HCT116 (cell line): ENCODE data around the gene GSTM3. TPM values are rescaled to one million over a fixed set of nuclear protein-coding genes. Genes with fewer than 3 reads are reported as not detected.
"Not testable (repeated sequence)": the region's sequence is repeated elsewhere in the genome, so short reads cannot be mapped to it uniquely, and the experiment has no call there.

Experiments used
- ATAC-seq: fragments of 200-7000 bp; cut with Tn5 transposase; 2 replicates; pipeline ENCODE4 v1.9.1; 2020; ENCODE audit warnings: mild to moderate bottlenecking, moderate library complexity
- BruUV-seq: library from RNA; stranded (reverse); fragments of 400-500 nt; replicated peaks from 2 replicates; lab custom pipeline; 2021; lab: Mats Ljungman, UMichigan
- CTCF ChIA-PET: fragments of 300-600 bp; sonication (Branson Sonifier 250); formaldehyde crosslinking; loops from one replicate; lab custom pipeline; 2021; ENCODE audit warnings: antibody characterized with exemption; lab: Charles Lee
- POLR2A ChIA-PET: fragments of 300-600, 350-600 bp; sonication (Branson Sonifier 250); formaldehyde crosslinking; loops from one replicate; lab custom pipeline; 2021; ENCODE audit warnings: antibody characterized with exemption; lab: Charles Lee
- RAD21 ChIA-PET, 2 experiments: fragments of 300-600 bp; sonication (Branson Sonifier 250); formaldehyde crosslinking; loops; one replicate each; lab custom pipeline; 2023; ENCODE audit warnings: low total read pairs in 2 of 2; ENCODE audit not compliant: uncharacterized antibody in 2 of 2, unreplicated experiment in 2 of 2, low non-redundant PET in 1 of 2; lab: Charles Lee
- DNase-seq: peaks from one replicate; pipeline ENCODE4 v3.0.0-alpha.2; 2010; ENCODE audit warnings: low read depth, low spot score
- H2AFZ ChIP-seq: fragments of 200-600 bp; shearing (Covaris generic), sonication (generic); 2 replicates; pipeline ENCODE4 v1.6.1; 2017; ENCODE audit warnings: low read depth, mixed run types, mixed read lengths, antibody characterized with exemption, low read length; ENCODE audit not compliant: poor library complexity, severe bottlenecking
- H3K27ac ChIP-seq: 2 replicates; pipeline ENCODE4 v1.5.1; 2012; ENCODE audit warnings: low read depth, low read length
- H3K27me3 ChIP-seq: fragments of 200-600 bp; sonication (generic); 2 replicates; pipeline ENCODE4 v1.6.1; 2016; ENCODE audit warnings: mixed run types, low read length, mixed read lengths; ENCODE audit not compliant: insufficient read depth
- H3K36me3 ChIP-seq, 2 experiments: fragments of 200-500 bp in 1 of 2; fragments of 200-600 bp in 1 of 2; sonication (Bioruptor generic) in 1 of 2; sonication (generic) in 1 of 2; 2 replicates each; pipeline versions ENCODE4 v1.5.1 to v1.6.1; 2014 to 2016; ENCODE audit warnings: low read length in 2 of 2, inconsistent platforms in 1 of 2, mixed read lengths in 1 of 2, mixed run types in 1 of 2; ENCODE audit not compliant: insufficient read depth in 2 of 2, control insufficient read depth in 1 of 2
- H3K4me1 ChIP-seq, 2 experiments: fragments of 200-600 bp in 1 of 2; sonication (generic) in 1 of 2; 2 replicates each; pipeline versions ENCODE4 v1.5.1 to v1.6.1; 2012 to 2017; ENCODE audit warnings: low read length in 2 of 2, inconsistent platforms in 1 of 2, mild to moderate bottlenecking in 1 of 2, mixed read lengths in 1 of 2, mixed run types in 1 of 2, moderate library complexity in 1 of 2; ENCODE audit not compliant: insufficient read depth in 2 of 2, control insufficient read depth in 1 of 2
- H3K4me2 ChIP-seq: fragments of 200-600 bp; sonication (generic); 2 replicates; pipeline ENCODE4 v1.6.1; 2017; ENCODE audit warnings: mixed run types, low read length, mixed read lengths
- H3K4me3 ChIP-seq, 2 experiments: fragments of 200-600 bp in 1 of 2; sonication (generic) in 1 of 2; replicated peaks in 1 of 2; 2 replicates each; pipeline ENCODE4 v1.5.1; 2011 to 2016; ENCODE audit warnings: low read length in 2 of 2, control low read depth in 1 of 2, low read depth in 1 of 2, mild to moderate bottlenecking in 1 of 2, mixed read lengths in 1 of 2, mixed run types in 1 of 2
- H3K79me2 ChIP-seq: fragments of 200-600 bp; sonication (generic); 2 replicates; pipeline ENCODE4 v1.6.1; 2017; ENCODE audit warnings: mild to moderate bottlenecking, mixed run types, low read length, moderate library complexity, mixed read lengths; ENCODE audit not compliant: insufficient read depth
- H3K9ac ChIP-seq: fragments of 200-600 bp; sonication (generic); 2 replicates; pipeline ENCODE4 v1.6.1; 2016; ENCODE audit warnings: low read length, mixed read lengths
- H3K9me2 ChIP-seq: fragments of 200-600 bp; sonication (generic), shearing (Covaris generic); 2 replicates; pipeline ENCODE4 v1.6.1; 2017; ENCODE audit warnings: mixed run types, mild to moderate bottlenecking, moderate library complexity; ENCODE audit not compliant: insufficient read depth
- H3K9me3 ChIP-seq, 2 experiments: fragments of 200-500 bp in 1 of 2; fragments of 200-600 bp in 1 of 2; sonication (Bioruptor generic) in 1 of 2; sonication (generic) in 1 of 2; 2 replicates each; pipeline ENCODE4 v1.6.1; 2014 to 2017; ENCODE audit warnings: low read length in 2 of 2, mixed read lengths in 2 of 2, inconsistent platforms in 1 of 2, low read depth in 1 of 2, mild to moderate bottlenecking in 1 of 2, mixed run types in 1 of 2, moderate library complexity in 1 of 2; ENCODE audit not compliant: control insufficient read depth in 1 of 2, insufficient read depth in 1 of 2
- H4K20me1 ChIP-seq: fragments of 200-600 bp; sonication (generic), shearing (Covaris generic); 2 replicates; pipeline ENCODE4 v1.6.1; 2017; ENCODE audit warnings: mixed run types, mild to moderate bottlenecking, moderate library complexity; ENCODE audit not compliant: insufficient read depth
- CBX3 ChIP-seq: IDR thresholded peaks from 2 replicates; pipeline ENCODE4 v1.6.1; 2012; ENCODE audit warnings: low read depth
- EGR1 ChIP-seq: IDR thresholded peaks from 2 replicates; pipeline ENCODE4 v1.6.1; 2012; ENCODE audit warnings: low read depth
- ELF1 ChIP-seq: IDR thresholded peaks from 2 replicates; pipeline ENCODE4 v1.6.1; 2012; ENCODE audit warnings: low read depth, borderline replicate concordance
- EZH2 ChIP-seq: fragments of 200-600 bp; sonication (generic); IDR thresholded peaks from 2 replicates; pipeline ENCODE4 v1.6.1; 2017; ENCODE audit warnings: antibody characterized with exemption, mixed run types
- EZH2phosphoT487 ChIP-seq: fragments of 200-600 bp; IDR thresholded peaks from 2 replicates; pipeline ENCODE4 v1.6.1; 2018; ENCODE audit warnings: antibody characterized with exemption, borderline replicate concordance
- FOSL1 ChIP-seq: IDR thresholded peaks from 2 replicates; pipeline ENCODE4 v1.6.1; 2012; ENCODE audit warnings: low read depth
- RAD21 ChIP-seq: IDR thresholded peaks from 2 replicates; pipeline ENCODE4 v1.6.1; 2012; ENCODE audit warnings: low read depth, mild to moderate bottlenecking
- SIN3A ChIP-seq: IDR thresholded peaks from 2 replicates; pipeline ENCODE4 v1.6.1; 2012; ENCODE audit warnings: low read depth
- SP1 ChIP-seq: IDR thresholded peaks from 2 replicates; pipeline ENCODE4 v1.6.1; 2012; ENCODE audit warnings: low read depth
- YY1 ChIP-seq: IDR thresholded peaks from 2 replicates; pipeline ENCODE4 v1.6.1; 2011; ENCODE audit warnings: low read length, low read depth, moderate library complexity, mild to moderate bottlenecking; ENCODE audit not compliant: insufficient replicate concordance; ENCODE audit errors: extremely low read depth
- ZFX ChIP-seq: fragments of 450-650 bp; IDR thresholded peaks from 2 replicates; pipeline ENCODE4 v1.6.1; 2017
- intact Hi-C: fragments of 100-400 bp; cut with micrococcal nuclease; formaldehyde crosslinking; loops from 2 replicates; pipeline ENCODE4 v1.10.0; 2022
- total RNA-seq: library from RNA; stranded (reverse); gene quantifications from one replicate; pipeline ENCODE4 v1.2.1, GENCODE V29; 2021; ENCODE audit not compliant: unreplicated experiment
- TF ChIP-seq, protein P1 (sequence below): IDR thresholded peaks from 2 replicates; pipeline ENCODE4 v1.6.1; 2011; ENCODE audit warnings: mild to moderate bottlenecking, low read length, moderate library complexity; ENCODE audit not compliant: insufficient replicate concordance; ENCODE audit errors: extremely low read depth
- TF ChIP-seq, protein P2 (sequence below): IDR thresholded peaks from 2 replicates; pipeline ENCODE4 v1.6.1; 2012; ENCODE audit warnings: low read depth

Gene GSTM3
- total RNA-seq, 1 experiment from 2014 or later: 0.39 TPM

GRCh38 chr1:109767637-109768334, 26.9 kb upstream of the GSTM3 start:
- ChIA-PET POLR2A (no interaction called here), RAD21 (no interaction called here), CTCF (no interaction called here)
- Histone ChIP-seq H3K4me2 (no peak overlapping the region), H3K27ac (no peak overlapping the region), H2AFZ (no peak overlapping the region), H3K9me3 (no peaks in the 10 kb centered on the region), H3K36me3 (no peaks in the 10 kb centered on the region), H3K9me2 (no peaks in the 10 kb centered on the region), H3K27me3 (no peaks in the 10 kb centered on the region), H4K20me1 (no peaks in the 10 kb centered on the region), H3K79me2 (no peaks in the 10 kb centered on the region), H3K9ac (no peak overlapping the region), H3K4me1 (peaks cover 12 to 25% of the 10 kb centered on the region in 2 experiments), H3K4me3 (no peak overlapping the region)
- BruUV-seq: no TSS peak
- DNase-seq (no peak), ATAC-seq (no peak)
- intact Hi-C loops: no loop called here
- TF ChIP-seq EZH2 (no peak), SIN3A (no peak), CBX3 (no peak), ZFX (no peak), EGR1 (no peak), YY1 (no peak), ELF1 (no peak), RAD21 (no peak), SP1 (no peak), FOSL1 (no peak), EZH2phosphoT487 (no peak)
- TF ChIP-seq, protein P1, sequence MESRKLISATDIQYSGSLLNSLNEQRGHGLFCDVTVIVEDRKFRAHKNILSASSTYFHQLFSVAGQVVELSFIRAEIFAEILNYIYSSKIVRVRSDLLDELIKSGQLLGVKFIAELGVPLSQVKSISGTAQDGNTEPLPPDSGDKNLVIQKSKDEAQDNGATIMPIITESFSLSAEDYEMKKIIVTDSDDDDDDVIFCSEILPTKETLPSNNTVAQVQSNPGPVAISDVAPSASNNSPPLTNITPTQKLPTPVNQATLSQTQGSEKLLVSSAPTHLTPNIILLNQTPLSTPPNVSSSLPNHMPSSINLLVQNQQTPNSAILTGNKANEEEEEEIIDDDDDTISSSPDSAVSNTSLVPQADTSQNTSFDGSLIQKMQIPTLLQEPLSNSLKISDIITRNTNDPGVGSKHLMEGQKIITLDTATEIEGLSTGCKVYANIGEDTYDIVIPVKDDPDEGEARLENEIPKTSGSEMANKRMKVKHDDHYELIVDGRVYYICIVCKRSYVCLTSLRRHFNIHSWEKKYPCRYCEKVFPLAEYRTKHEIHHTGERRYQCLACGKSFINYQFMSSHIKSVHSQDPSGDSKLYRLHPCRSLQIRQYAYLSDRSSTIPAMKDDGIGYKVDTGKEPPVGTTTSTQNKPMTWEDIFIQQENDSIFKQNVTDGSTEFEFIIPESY: no peak
- TF ChIP-seq, protein P2, sequence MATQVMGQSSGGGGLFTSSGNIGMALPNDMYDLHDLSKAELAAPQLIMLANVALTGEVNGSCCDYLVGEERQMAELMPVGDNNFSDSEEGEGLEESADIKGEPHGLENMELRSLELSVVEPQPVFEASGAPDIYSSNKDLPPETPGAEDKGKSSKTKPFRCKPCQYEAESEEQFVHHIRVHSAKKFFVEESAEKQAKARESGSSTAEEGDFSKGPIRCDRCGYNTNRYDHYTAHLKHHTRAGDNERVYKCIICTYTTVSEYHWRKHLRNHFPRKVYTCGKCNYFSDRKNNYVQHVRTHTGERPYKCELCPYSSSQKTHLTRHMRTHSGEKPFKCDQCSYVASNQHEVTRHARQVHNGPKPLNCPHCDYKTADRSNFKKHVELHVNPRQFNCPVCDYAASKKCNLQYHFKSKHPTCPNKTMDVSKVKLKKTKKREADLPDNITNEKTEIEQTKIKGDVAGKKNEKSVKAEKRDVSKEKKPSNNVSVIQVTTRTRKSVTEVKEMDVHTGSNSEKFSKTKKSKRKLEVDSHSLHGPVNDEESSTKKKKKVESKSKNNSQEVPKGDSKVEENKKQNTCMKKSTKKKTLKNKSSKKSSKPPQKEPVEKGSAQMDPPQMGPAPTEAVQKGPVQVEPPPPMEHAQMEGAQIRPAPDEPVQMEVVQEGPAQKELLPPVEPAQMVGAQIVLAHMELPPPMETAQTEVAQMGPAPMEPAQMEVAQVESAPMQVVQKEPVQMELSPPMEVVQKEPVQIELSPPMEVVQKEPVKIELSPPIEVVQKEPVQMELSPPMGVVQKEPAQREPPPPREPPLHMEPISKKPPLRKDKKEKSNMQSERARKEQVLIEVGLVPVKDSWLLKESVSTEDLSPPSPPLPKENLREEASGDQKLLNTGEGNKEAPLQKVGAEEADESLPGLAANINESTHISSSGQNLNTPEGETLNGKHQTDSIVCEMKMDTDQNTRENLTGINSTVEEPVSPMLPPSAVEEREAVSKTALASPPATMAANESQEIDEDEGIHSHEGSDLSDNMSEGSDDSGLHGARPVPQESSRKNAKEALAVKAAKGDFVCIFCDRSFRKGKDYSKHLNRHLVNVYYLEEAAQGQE: no peak

GRCh38 chr1:109766991-109767636, 26.3 kb upstream of the GSTM3 start:
- H3K79me2 ChIP-seq, H3K4me3 ChIP-seq, H3K27ac ChIP-seq, ATAC-seq, H4K20me1 ChIP-seq, H3K36me3 ChIP-seq, H3K9ac ChIP-seq, CTCF ChIA-PET, H3K27me3 ChIP-seq, DNase-seq, POLR2A ChIA-PET, H3K9me3 ChIP-seq, H3K9me2 ChIP-seq, RAD21 ChIA-PET, H2AFZ ChIP-seq, H3K4me2 ChIP-seq, BruUV-seq, intact Hi-C loops: not testable (repeated sequence)
- peaks cover 12 to 27% of the 10 kb centered on the region in 2 experiments for H3K4me1 ChIP-seq
